PC-3 (cell line): ENCODE data around the gene TENT5D.

Source experiments
- EZH2 ChIP-seq: fragments of 300-600 bp; sonication (generic); IDR thresholded peaks from one replicate; pipeline ENCODE4 v1.6.1; 2017; ENCODE audit warnings: antibody characterized with exemption, mild to moderate bottlenecking, low read length; ENCODE audit not compliant: unreplicated experiment
- EZH2phosphoT487 ChIP-seq: fragments of 300-600 bp; sonication (generic); IDR thresholded peaks from 2 replicates; pipeline ENCODE4 v1.6.1; 2018; ENCODE audit warnings: mild to moderate bottlenecking, antibody characterized with exemption, low read length, borderline replicate concordance
- TF ChIP-seq, protein P1 (sequence below): fragments of 300-600 bp; sonication (generic); conservative IDR thresholded peaks from 2 replicates; pipeline ENCODE4 v1.5.1; 2017; ENCODE audit warnings: antibody characterized with exemption, low read depth, mild to moderate bottlenecking, low read length

DNA sequence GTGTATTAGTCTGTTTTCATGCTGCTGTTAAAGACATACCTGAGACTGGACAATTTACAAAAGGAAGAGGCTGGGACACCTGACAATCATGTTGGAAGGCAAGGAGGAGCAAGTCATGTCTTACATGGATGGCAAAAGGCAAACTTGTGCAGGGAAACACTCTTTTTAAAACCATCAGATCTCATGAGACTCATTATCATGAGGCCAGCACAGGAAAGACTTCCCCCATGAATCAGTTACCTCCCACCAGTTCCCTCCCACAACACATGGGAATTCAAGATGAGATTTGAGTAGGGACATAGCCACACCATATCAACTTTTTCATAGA lies 11.2 kb downstream of the TENT5D start:
- TF ChIP-seq, protein P1, sequence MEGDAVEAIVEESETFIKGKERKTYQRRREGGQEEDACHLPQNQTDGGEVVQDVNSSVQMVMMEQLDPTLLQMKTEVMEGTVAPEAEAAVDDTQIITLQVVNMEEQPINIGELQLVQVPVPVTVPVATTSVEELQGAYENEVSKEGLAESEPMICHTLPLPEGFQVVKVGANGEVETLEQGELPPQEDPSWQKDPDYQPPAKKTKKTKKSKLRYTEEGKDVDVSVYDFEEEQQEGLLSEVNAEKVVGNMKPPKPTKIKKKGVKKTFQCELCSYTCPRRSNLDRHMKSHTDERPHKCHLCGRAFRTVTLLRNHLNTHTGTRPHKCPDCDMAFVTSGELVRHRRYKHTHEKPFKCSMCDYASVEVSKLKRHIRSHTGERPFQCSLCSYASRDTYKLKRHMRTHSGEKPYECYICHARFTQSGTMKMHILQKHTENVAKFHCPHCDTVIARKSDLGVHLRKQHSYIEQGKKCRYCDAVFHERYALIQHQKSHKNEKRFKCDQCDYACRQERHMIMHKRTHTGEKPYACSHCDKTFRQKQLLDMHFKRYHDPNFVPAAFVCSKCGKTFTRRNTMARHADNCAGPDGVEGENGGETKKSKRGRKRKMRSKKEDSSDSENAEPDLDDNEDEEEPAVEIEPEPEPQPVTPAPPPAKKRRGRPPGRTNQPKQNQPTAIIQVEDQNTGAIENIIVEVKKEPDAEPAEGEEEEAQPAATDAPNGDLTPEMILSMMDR = no peak
- TF ChIP-seq EZH2 = no peak
- no peak for TF ChIP-seq EZH2phosphoT487
